ENCODE measurements around the gene PCDHB4. TPM values are rescaled to one million over a fixed set of nuclear protein-coding genes. Genes with fewer than 3 reads are reported as not detected.
A peak's percentile ranks its signal among the peaks of the same experiment; 100 is the strongest.
"Not testable (repeated sequence)": the region's sequence is repeated elsewhere in the genome, so short reads cannot be mapped to it uniquely, and the experiment has no call there.

PCDHB4 gene
- total and polyA plus RNA-seq, 7 donors: 0.31 to 2.0 (median 0.80) TPM

- 29 to 35% (median 32%) methylated on average over 20 of the region's 20 CpGs for WGBS, 3 donors
- intact Hi-C loops (cut with DNase I): no loop called here
These were observed 20.6 kb upstream of the PCDHB4 start for GRCh38 chr5:141101059-141101458.

GRCh38 chr5:141102070-141102469 is 19.5 kb upstream of the PCDHB4 start:
- H3K4me3 ChIP-seq; ATAC-seq; DNase-seq; H3K9me3 ChIP-seq; H3K27ac ChIP-seq; H3K4me1 ChIP-seq; H3K36me3 ChIP-seq (ENCODE audit: insufficient read depth in 1 of 2, low read depth in 1 of 2); intact Hi-C loops (cut with DNase I): not testable (repeated sequence)
- peaks cover 0 to 16% (median 2%) of the 10 kb centered on the region in 3 donors for H3K27me3 ChIP-seq (ENCODE audit: insufficient read depth in 3 of 3, low read length in 2 of 3)
- 37 to 40% (median 39%) methylated on average over 20 to 39 of the region's 39 CpGs for WGBS, 3 donors

More at GRCh38 chr5:141101059-141101458, 20.6 kb upstream of the PCDHB4 start:
- no peaks in the 10 kb centered on the region for H3K36me3 ChIP-seq (ENCODE audit: insufficient read depth in 1 of 2, low read depth in 1 of 2)
- H3K9me3 ChIP-seq: no peaks in the 10 kb centered on the region
- no peak for DNase-seq
- no peak overlapping the region for H3K27ac ChIP-seq
- peaks cover 0 to 16% (median 2%) of the 10 kb centered on the region in 3 donors for H3K27me3 ChIP-seq (ENCODE audit: insufficient read depth in 3 of 3, low read length in 2 of 3)
- H3K4me1 ChIP-seq: no peaks in the 10 kb centered on the region
- peak overlapping the region; percentile 55 for H3K4me3 ChIP-seq
- peak in 2 of 4 donors; percentile 34 to 49 for ATAC-seq
- TF ChIP-seq CTCF (IDR thresholded peaks at IDR 0.05): no peak

GRCh38 chr5:141102471-141102870 is 19.1 kb upstream of the PCDHB4 start:
- ATAC-seq; H3K9me3 ChIP-seq; H3K4me1 ChIP-seq; DNase-seq; H3K4me3 ChIP-seq; H3K36me3 ChIP-seq (ENCODE audit: insufficient read depth in 1 of 2, low read depth in 1 of 2); H3K27ac ChIP-seq; intact Hi-C loops (cut with DNase I): not testable (repeated sequence)
- H3K27me3 ChIP-seq (ENCODE audit: insufficient read depth in 3 of 3, low read length in 2 of 3): peaks cover 0 to 13% (median 2%) of the 10 kb centered on the region in 3 donors
- WGBS, 3 donors: 35 to 43% (median 41%) methylated on average over 16 to 33 of the region's 38 CpGs

GRCh38 chr5:141105350-141105749 is 16.3 kb upstream of the PCDHB4 start:
- Histone ChIP-seq H3K4me3 (no peak overlapping the region), H3K9me3 (no peaks in the 10 kb centered on the region), H3K36me3 (ENCODE audit: insufficient read depth in 1 of 2, low read depth in 1 of 2) (no peaks in the 10 kb centered on the region), H3K4me1 (no peaks in the 10 kb centered on the region), H3K27ac (no peak overlapping the region), H3K27me3 (ENCODE audit: insufficient read depth in 3 of 3, low read length in 2 of 3) (peaks cover 0 to 3% (median 2%) of the 10 kb centered on the region in 3 donors)
- intact Hi-C loops (cut with DNase I): no loop called here
- TF ChIP-seq CTCF (IDR thresholded peaks at IDR 0.05): no peak
- ATAC-seq (no peak), DNase-seq (no peak)
- WGBS, 3 donors: 61 to 89% (median 82%) methylated on average over 2 of the region's 2 CpGs

- peaks cover 0 to 2% (median 0%) of the 10 kb centered on the region in 3 donors for H3K27me3 ChIP-seq (ENCODE audit: insufficient read depth in 3 of 3, low read length in 2 of 3)
- H3K9me3 ChIP-seq: no peaks in the 10 kb centered on the region
- no peaks in the 10 kb centered on the region for H3K4me1 ChIP-seq
- DNase-seq: no peak
- no peak overlapping the region for H3K27ac ChIP-seq
- 46 to 54% (median 50%) methylated on average over 2 of the region's 2 CpGs for WGBS, 3 donors
- no peak for ATAC-seq
- TF ChIP-seq CTCF (IDR thresholded peaks at IDR 0.05): no peak
- H3K4me3 ChIP-seq: no peak overlapping the region
- H3K36me3 ChIP-seq (ENCODE audit: insufficient read depth in 1 of 2, low read depth in 1 of 2): no peaks in the 10 kb centered on the region
- intact Hi-C loops (cut with DNase I): no loop called here
These were observed 2.4 kb upstream of the PCDHB4 start for GRCh38 chr5:141119250-141119649.

GRCh38 chr5:141121985-141122384 is 367 bp downstream of the PCDHB4 start:
- intact Hi-C loops (cut with DNase I): loop anchor here in 1 of 2 donors (10.0 kb wide), 1 partner anchor 203 kb away; the partner anchor contains the start of gene TAF7
- Histone ChIP-seq H3K36me3 (ENCODE audit: insufficient read depth in 1 of 2, low read depth in 1 of 2) (no peaks in the 10 kb centered on the region), H3K27ac (no peak overlapping the region), H3K4me1 (no peaks in the 10 kb centered on the region), H3K4me3 (peak overlapping the region; percentile 57), H3K27me3 (ENCODE audit: insufficient read depth in 3 of 3, low read length in 2 of 3) (peaks cover 0 to 2% (median 0%) of the 10 kb centered on the region in 3 donors), H3K9me3 (no peaks in the 10 kb centered on the region)
- DNase-seq (no peak), ATAC-seq (peak in 1 of 4 donors; percentile 60)
- WGBS, 3 donors: 20 to 39% (median 35%) methylated on average over 12 of the region's 12 CpGs
- no peak for TF ChIP-seq CTCF (IDR thresholded peaks at IDR 0.05)

GRCh38 chr5:141123396-141124135 is 1.9 kb downstream of the PCDHB4 start:
- intact Hi-C loops (cut with DNase I): loop anchor here in 1 of 2 donors (10.0 kb wide), 1 partner anchor 201 kb away; the partner anchor contains the start of gene TAF7
- not testable (repeated sequence) for H3K27me3 ChIP-seq (ENCODE audit: insufficient read depth in 3 of 3, low read length in 2 of 3); H3K9me3 ChIP-seq; ATAC-seq; H3K4me1 ChIP-seq; DNase-seq; H3K27ac ChIP-seq; H3K36me3 ChIP-seq (ENCODE audit: insufficient read depth in 1 of 2, low read depth in 1 of 2); H3K4me3 ChIP-seq
- 35 to 41% (median 38%) methylated on average over 38 to 59 of the region's 73 CpGs for WGBS, 3 donors

Data from psoas muscle (tissue), 8 donors.